Measurements from ENCODE around the gene TEK. TPM values are rescaled to one million over a fixed set of nuclear protein-coding genes. Genes with fewer than 3 reads are reported as not detected.

The TEK gene
- polyA plus RNA-seq, 1 donor (not counting 4 experiments of a cell fraction or from before 2014, with no cell fraction given) = 0.03 TPM

DNA sequence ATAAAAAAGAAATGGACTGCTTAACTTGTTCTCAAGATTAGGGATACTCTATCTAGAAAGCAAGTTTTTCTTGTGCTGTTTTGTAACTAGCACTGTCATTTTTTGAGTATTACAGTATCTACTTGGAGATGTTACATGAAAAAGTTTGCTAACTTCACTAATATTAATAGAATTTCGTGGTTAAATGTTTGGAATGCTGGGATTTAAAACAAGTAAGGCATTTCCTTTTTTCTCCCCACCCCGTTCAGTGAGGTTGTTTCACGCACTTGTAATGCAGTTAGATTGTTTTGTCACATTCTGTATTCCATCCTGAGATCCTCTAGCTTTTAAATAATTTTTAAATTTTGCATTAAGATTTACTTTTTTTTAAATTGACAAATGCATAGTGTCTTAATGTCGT lies 20.0 kb upstream of the TEK start:
- Histone ChIP-seq H4K20me1 (ENCODE audit: control insufficient read depth, extremely low read depth, insufficient read depth, low read length) (no peaks in the 10 kb centered on the region), H3K79me2 (ENCODE audit: control insufficient read depth, insufficient read depth, low read length) (no peaks in the 10 kb centered on the region), H3K4me1 (ENCODE audit: control insufficient read depth, extremely low read depth, insufficient read depth, low read length) (no peaks in the 10 kb centered on the region), H3K27me3 (ENCODE audit: control insufficient read depth, extremely low read depth, insufficient read depth, low read length) (no peaks in the 10 kb centered on the region), H3K36me3 (ENCODE audit: control insufficient read depth in 2 of 2, extremely low read depth in 1 of 2, insufficient read depth in 2 of 2, low read length in 2 of 2) (no peaks in the 10 kb centered on the region), H3K4me3 (ENCODE audit: control insufficient read depth in 2 of 3, extremely low read depth in 1 of 3, insufficient read depth in 2 of 3, low read depth in 1 of 3, low read length in 3 of 3) (no peak overlapping the region), H3K9me3 (ENCODE audit: control insufficient read depth, low read depth, low read length) (no peaks in the 10 kb centered on the region), H3K9ac (ENCODE audit: control insufficient read depth, extremely low read depth, insufficient read depth, low read length) (no peak overlapping the region), H3K27ac (ENCODE audit: control insufficient read depth, insufficient read depth, low read length) (no peak overlapping the region), H3K4me2 (ENCODE audit: control insufficient read depth, extremely low read depth, insufficient read depth, low read depth, low read length) (no peak overlapping the region), H2AFZ (ENCODE audit: control insufficient read depth, low read length) (no peak overlapping the region), H3K9me1 (ENCODE audit: control insufficient read depth, extremely low read depth, insufficient read depth, low read length) (no peaks in the 10 kb centered on the region)
- TF ChIP-seq EZH2 (IDR thresholded peaks at IDR 0.05; ENCODE audit: low read length) = no peak
- TF ChIP-seq, protein P1, sequence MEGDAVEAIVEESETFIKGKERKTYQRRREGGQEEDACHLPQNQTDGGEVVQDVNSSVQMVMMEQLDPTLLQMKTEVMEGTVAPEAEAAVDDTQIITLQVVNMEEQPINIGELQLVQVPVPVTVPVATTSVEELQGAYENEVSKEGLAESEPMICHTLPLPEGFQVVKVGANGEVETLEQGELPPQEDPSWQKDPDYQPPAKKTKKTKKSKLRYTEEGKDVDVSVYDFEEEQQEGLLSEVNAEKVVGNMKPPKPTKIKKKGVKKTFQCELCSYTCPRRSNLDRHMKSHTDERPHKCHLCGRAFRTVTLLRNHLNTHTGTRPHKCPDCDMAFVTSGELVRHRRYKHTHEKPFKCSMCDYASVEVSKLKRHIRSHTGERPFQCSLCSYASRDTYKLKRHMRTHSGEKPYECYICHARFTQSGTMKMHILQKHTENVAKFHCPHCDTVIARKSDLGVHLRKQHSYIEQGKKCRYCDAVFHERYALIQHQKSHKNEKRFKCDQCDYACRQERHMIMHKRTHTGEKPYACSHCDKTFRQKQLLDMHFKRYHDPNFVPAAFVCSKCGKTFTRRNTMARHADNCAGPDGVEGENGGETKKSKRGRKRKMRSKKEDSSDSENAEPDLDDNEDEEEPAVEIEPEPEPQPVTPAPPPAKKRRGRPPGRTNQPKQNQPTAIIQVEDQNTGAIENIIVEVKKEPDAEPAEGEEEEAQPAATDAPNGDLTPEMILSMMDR (optimal IDR thresholded peaks at IDR 0.05 in 1 of 3, IDR thresholded peaks at IDR 0.05 in 1 of 3, conservative IDR thresholded peaks at IDR 0.05 in 1 of 3; ENCODE audit: extremely low read depth in 1 of 3, insufficient read depth in 2 of 3, low read length in 3 of 3) = no peak
- DNase-seq (ENCODE audit: low read depth, low spot score) (no peak), FAIRE-seq (no peak)
- dilution Hi-C loops (cut with MboI; ENCODE audit: extremely low pct_ligation_motif_present, low sequenced_read_pairs) = no loop called here

DNA sequence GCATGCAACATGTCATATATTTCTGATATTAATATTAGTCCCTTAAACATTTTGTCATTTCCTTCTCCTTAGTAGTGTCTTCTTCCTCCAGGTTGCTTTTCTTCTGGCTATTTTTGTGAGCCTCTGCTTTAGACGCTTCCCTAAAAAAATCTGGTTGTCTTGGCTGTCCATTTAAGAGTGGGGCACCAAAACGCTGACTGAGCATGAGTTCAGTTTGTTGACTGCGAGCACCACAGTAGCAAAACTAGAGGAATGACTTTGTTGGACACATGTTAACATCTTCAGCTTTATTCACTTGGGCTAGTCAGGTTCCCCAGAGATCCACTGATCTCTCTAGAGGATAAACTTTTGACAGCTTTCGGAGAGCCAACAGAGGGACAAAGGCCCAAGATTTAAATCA lies 19.3 kb upstream of the TEK start:
- dilution Hi-C loops (cut with MboI; ENCODE audit: extremely low pct_ligation_motif_present, low sequenced_read_pairs) = no loop called here
- no peaks in the 10 kb centered on the region for H3K79me2 ChIP-seq (ENCODE audit: control insufficient read depth, insufficient read depth, low read length)

More for the DNA sequence above, 19.3 kb upstream of the TEK start:
- Histone ChIP-seq H3K27ac (ENCODE audit: control insufficient read depth, insufficient read depth, low read length) (no peak overlapping the region), H3K36me3 (ENCODE audit: control insufficient read depth in 2 of 2, extremely low read depth in 1 of 2, insufficient read depth in 2 of 2, low read length in 2 of 2) (no peaks in the 10 kb centered on the region), H3K9me1 (ENCODE audit: control insufficient read depth, extremely low read depth, insufficient read depth, low read length) (no peaks in the 10 kb centered on the region), H3K4me2 (ENCODE audit: control insufficient read depth, extremely low read depth, insufficient read depth, low read depth, low read length) (no peak overlapping the region), H3K4me3 (ENCODE audit: control insufficient read depth in 2 of 3, extremely low read depth in 1 of 3, insufficient read depth in 2 of 3, low read depth in 1 of 3, low read length in 3 of 3) (no peak overlapping the region), H4K20me1 (ENCODE audit: control insufficient read depth, extremely low read depth, insufficient read depth, low read length) (no peaks in the 10 kb centered on the region), H2AFZ (ENCODE audit: control insufficient read depth, low read length) (no peak overlapping the region), H3K27me3 (ENCODE audit: control insufficient read depth, extremely low read depth, insufficient read depth, low read length) (no peaks in the 10 kb centered on the region), H3K9ac (ENCODE audit: control insufficient read depth, extremely low read depth, insufficient read depth, low read length) (no peak overlapping the region), H3K4me1 (ENCODE audit: control insufficient read depth, extremely low read depth, insufficient read depth, low read length) (peaks cover 3% of the 10 kb centered on the region), H3K9me3 (ENCODE audit: control insufficient read depth, low read depth, low read length) (no peaks in the 10 kb centered on the region)
- DNase-seq (ENCODE audit: low read depth, low spot score) = no peak
- FAIRE-seq = no peak
- TF ChIP-seq, protein P1 (optimal IDR thresholded peaks at IDR 0.05 in 1 of 3, IDR thresholded peaks at IDR 0.05 in 1 of 3, conservative IDR thresholded peaks at IDR 0.05 in 1 of 3; ENCODE audit: extremely low read depth in 1 of 3, insufficient read depth in 2 of 3, low read length in 3 of 3) = no peak
- TF ChIP-seq EZH2 (IDR thresholded peaks at IDR 0.05; ENCODE audit: low read length) = no peak
